Muscle layer of duodenum (tissue), 2 donors: ENCODE data around the gene PRKX.

Experiments used
- H3K27ac ChIP-seq: one replicate; pipeline ENCODE4 v1.7.0; 2013; ENCODE audit warnings: mild to moderate bottlenecking, low read length
- H3K27me3 ChIP-seq: one replicate; pipeline ENCODE4 v1.7.0; 2013; ENCODE audit warnings: low read depth, mild to moderate bottlenecking, control low read depth, low read length
- H3K36me3 ChIP-seq, 2 donors: one replicate each; pipeline ENCODE4 v1.7.0; 2013; ENCODE audit warnings: low read length in 2 of 2, control low read depth in 1 of 2, mild to moderate bottlenecking in 1 of 2; ENCODE audit not compliant: insufficient read depth in 2 of 2, control insufficient read depth in 1 of 2
- H3K4me1 ChIP-seq, 2 donors: one replicate each; pipeline ENCODE4 v1.7.0; 2013; ENCODE audit warnings: low read length in 2 of 2, mild to moderate bottlenecking in 2 of 2, control low read depth in 1 of 2, moderate library complexity in 1 of 2; ENCODE audit not compliant: insufficient read depth in 2 of 2, control insufficient read depth in 1 of 2
- H3K4me3 ChIP-seq, 2 donors: one replicate each; pipeline ENCODE4 v1.7.0; 2013; ENCODE audit warnings: low read length in 2 of 2, low read depth in 1 of 2, mild to moderate bottlenecking in 1 of 2
- H3K9me3 ChIP-seq, 2 donors: one replicate each; pipeline ENCODE4 v1.7.0; 2013; ENCODE audit warnings: low read length in 2 of 2, control low read depth in 1 of 2, mild to moderate bottlenecking in 1 of 2; ENCODE audit not compliant: control insufficient read depth in 1 of 2
- donor health status: healthy.

Gene PRKX

DNA sequence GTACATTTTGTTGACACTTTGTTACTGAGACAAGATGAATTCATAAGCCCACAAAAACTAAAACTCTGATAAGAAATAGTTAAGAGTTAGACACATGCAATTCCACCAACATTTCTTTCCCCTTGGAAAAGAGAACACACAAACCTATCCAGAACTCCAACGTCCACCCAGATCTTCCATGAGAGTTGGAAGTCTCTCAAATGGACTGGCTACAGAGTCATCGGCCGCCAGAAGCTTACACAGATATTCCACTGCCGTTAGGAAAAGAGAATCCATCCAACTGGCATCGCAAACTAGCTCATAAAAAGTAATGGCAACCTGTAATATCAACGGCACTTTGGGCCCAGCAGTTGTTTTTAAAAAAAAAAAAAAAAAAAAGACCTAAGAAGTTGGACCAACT, 114.7 kb downstream of the PRKX start:
- Histone ChIP-seq H3K27me3 (no peaks in the 10 kb centered on the region), H3K27ac (no peak overlapping the region), H3K9me3 (no peaks in the 10 kb centered on the region), H3K4me1 (no peaks in the 10 kb centered on the region), H3K36me3 (no peaks in the 10 kb centered on the region), H3K4me3 (no peak overlapping the region)

DNA sequence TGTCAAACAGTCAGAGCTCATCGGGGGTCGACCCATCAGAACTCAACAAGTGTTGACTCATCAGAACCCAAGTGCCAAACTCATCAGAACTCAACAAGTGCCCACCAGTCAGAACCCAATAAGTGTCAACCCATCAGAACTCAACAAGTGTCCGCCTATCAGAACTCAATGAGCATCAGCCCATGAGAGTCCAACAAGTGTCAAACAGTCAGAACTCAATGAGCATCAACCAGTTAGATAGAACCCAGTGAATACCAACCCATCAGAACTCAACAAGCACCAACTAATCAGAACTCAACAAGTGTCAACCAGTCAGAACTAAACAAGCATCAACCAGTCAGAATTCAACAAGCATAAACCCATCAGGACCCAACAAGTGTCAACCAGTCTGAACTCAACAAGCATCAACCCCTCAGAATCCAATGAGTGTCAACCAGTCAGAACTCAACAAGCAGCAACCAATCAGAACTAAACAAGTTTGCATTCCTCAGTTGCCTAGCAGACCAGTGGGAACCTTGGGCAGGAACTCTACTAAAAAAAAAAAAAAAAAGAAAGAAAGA, 115.3 kb downstream of the PRKX start:
- Histone ChIP-seq H3K27me3 (no peaks in the 10 kb centered on the region), H3K36me3 (no peaks in the 10 kb centered on the region), H3K9me3 (no peaks in the 10 kb centered on the region), H3K27ac (no peak overlapping the region), H3K4me1 (no peaks in the 10 kb centered on the region), H3K4me3 (no peak overlapping the region)

DNA sequence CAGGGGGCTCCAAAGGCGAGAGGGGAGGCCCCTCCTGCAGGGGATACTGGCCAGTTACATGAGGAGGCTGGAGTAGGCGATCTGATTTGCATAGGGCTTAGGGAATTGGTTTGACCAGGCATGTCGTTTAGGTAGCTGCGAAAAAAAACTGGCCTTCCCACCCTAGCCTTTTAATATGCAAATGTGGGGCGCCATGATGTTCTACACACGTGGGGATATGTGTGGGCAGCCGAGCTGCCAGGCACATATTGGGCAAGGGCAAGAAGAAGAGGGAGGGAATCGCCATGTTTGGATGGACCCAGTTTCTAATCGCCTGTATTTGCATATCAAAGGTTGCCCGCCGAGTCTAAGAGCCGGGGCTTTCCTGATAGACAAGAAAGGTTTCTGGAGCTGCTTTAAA, 121.3 kb downstream of the PRKX start:
- Histone ChIP-seq H3K36me3 (no peaks in the 10 kb centered on the region), H3K4me1 (no peaks in the 10 kb centered on the region), H3K27ac (no peak overlapping the region), H3K9me3 (no peaks in the 10 kb centered on the region), H3K27me3 (no peaks in the 10 kb centered on the region), H3K4me3 (no peak overlapping the region)

DNA sequence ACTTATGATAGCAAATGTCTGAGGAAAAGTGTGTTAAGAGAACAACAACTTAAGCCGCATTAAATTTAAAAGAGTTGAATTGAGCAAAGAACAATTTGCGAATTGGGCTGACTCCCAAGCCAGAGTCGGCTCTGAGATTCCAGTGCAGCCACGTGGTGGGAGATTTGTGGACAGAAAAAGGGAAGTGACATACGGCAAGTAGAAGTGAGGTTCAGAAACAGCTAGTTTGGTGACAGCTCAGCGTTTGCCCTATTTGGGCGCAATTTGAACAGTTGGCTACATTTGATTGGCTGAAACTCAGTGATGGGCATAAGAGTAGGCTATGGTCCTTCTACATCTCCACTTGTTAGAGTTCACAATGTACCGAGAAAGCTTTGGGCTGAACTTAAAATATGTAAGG, 124.0 kb downstream of the PRKX start:
- H3K36me3 ChIP-seq, result no peaks in the 10 kb centered on the region
- no peak overlapping the region for H3K4me3 ChIP-seq
- no peak overlapping the region for H3K27ac ChIP-seq
- no peaks in the 10 kb centered on the region for H3K9me3 ChIP-seq
- no peaks in the 10 kb centered on the region for H3K27me3 ChIP-seq
- no peaks in the 10 kb centered on the region for H3K4me1 ChIP-seq

DNA sequence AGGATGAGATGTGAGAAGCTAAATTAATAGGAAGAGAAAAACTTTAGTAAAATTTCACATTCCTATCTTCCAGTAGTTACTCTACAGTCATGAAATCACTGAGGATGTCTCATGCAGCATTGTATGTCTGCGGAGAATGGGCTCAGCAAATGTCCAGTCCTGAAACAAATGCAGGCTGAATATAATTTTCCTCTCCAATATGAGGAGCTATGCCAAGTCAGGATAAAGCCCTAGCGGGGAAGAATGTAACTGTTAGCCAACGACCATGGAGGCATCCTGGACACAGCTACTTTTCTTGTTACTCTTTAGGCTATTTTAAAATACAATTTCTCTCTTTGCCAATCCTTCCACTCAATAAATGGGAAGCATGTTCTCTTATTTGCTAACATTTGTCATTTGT, 127.7 kb downstream of the PRKX start:
- H3K27me3 ChIP-seq, result no peaks in the 10 kb centered on the region
- no peak overlapping the region for H3K4me3 ChIP-seq
- no peaks in the 10 kb centered on the region for H3K4me1 ChIP-seq
- no peak overlapping the region for H3K27ac ChIP-seq
- no peaks in the 10 kb centered on the region for H3K9me3 ChIP-seq
- H3K36me3 ChIP-seq, result no peaks in the 10 kb centered on the region

DNA sequence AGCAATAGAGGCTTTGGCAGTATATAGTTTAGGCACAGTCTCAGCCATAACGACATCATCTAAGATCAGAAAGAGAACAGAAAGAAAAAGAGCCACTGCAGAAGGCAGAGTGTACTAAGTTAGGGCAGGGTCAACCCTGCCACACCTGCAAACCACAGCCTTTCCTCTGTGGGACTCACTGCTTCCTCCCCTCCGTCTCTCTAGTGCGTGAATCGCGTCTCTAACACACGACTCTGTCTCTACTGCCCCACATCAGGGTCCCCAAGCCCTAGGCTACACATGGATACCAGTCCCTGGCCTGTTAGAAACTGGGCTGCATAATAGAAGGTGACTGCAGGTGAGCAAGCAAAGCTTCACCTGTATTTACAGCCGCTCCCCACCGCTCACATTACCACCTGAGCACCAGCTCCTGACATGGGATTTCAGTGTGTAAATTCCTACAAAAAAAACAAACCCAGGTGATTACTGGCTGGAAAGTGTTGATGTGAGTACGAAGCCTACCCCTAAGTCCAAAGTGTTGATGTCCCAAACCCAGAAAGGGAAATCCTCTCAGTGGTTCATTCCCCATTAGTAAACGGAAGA, 128.9 kb downstream of the PRKX start:
- Histone ChIP-seq H3K4me1 (no peaks in the 10 kb centered on the region), H3K4me3 (no peak overlapping the region), H3K9me3 (no peaks in the 10 kb centered on the region), H3K27me3 (no peaks in the 10 kb centered on the region), H3K36me3 (no peaks in the 10 kb centered on the region), H3K27ac (no peak overlapping the region)

DNA sequence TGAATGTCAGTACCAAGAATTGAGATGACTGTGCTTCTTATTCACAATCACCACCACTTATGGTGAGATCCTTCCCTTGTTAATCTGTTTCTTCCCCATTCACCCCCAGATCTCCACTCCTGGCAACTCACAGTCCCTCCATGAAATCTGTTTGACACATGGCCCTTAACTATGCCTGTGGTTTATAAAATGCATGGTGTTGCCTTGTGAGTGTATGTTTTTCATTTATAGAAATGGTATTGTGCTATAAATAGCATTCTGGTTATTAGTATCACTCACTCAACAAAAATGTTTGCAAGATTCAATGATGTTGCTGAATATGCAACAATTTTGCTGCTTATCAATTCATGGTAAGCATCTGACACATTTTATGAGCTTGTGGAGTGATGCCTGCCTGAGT, 131.0 kb downstream of the PRKX start:
- Histone ChIP-seq H3K27ac (no peak overlapping the region), H3K27me3 (no peaks in the 10 kb centered on the region), H3K9me3 (no peaks in the 10 kb centered on the region), H3K4me3 (no peak overlapping the region), H3K36me3 (no peaks in the 10 kb centered on the region), H3K4me1 (no peaks in the 10 kb centered on the region)

DNA sequence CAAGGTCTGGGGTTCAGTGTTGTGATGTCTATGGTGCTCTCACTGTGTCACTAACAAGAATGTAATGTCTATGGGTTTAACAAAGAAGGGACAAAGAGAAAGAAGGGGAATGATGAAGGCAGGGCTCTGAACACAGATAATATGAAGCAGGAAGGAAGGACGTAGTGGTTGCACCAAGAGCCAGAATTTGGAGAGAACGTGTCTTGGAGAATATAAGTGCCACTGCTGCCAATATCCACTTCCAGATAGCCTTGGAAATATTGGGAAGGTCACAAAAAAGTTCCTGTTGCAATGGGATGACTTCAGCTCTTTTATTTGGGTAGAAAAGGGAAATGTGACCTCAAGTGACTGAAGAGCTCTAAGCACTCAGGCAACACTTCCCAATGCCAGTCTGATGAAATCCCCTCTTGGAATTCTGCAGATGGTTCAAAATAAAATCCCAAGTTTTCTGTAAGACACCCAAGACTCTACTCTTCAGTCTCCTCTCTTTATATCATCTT, 131.8 kb downstream of the PRKX start:
- no peaks in the 10 kb centered on the region for H3K4me1 ChIP-seq
- no peaks in the 10 kb centered on the region for H3K27me3 ChIP-seq
- no peaks in the 10 kb centered on the region for H3K9me3 ChIP-seq
- no peak overlapping the region for H3K4me3 ChIP-seq
- H3K27ac ChIP-seq, result no peak overlapping the region
- H3K36me3 ChIP-seq, result no peaks in the 10 kb centered on the region

DNA sequence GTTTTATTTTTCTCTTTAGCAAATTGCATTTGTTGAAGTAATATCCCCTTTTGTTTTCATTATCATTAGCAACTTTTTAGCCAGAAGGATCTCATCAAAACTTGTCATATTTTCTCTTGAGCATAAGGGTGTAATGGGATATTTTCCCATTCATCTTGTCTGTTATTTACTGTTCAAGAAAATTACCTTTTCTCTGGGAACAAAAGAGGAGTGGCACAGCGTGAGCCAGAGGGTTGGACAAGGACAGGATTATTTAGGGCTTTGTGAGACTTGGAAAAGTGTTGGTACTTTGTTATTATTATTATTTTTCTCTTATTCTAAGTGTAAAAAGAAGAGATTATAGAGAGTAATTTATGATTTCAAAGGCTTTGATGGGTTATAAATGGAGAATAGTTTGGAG, 135.9 kb downstream of the PRKX start:
- H3K9me3 ChIP-seq, result no peaks in the 10 kb centered on the region
- no peak overlapping the region for H3K27ac ChIP-seq
- no peaks in the 10 kb centered on the region for H3K27me3 ChIP-seq
- H3K4me1 ChIP-seq, result no peaks in the 10 kb centered on the region
- H3K4me3 ChIP-seq, result no peak overlapping the region
- no peaks in the 10 kb centered on the region for H3K36me3 ChIP-seq

DNA sequence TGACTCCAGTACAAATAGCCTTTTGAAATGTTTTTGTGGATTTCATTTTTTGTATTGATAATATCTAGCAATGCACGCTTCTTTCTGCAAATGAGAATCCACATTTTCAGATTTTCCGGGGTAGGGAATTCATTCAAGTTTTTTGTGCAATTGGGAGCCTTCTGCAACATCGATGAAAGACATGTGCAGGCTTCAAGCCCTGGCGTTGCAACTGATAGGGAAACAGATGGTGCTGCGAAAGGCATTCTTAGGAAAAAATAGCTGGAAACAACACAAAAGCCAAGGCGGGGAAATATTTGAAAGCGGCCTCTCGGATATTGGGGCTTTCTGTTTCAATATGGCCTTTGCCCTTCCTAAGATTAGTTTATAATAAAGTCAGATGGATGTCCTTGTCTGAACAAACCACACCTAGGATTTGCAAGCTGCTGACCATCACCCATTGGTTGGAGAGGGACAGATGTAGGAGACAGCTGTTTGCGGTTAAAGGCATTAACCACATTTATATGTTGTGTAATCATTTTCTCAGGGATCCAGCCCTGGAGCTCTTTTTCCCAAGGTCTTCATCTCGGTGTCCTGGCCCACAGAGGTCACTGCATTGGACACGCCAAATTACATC, 136.5 kb downstream of the PRKX start:
- Histone ChIP-seq H3K27ac (no peak overlapping the region), H3K36me3 (no peaks in the 10 kb centered on the region), H3K27me3 (no peaks in the 10 kb centered on the region), H3K9me3 (peaks cover 0 to 2% of the 10 kb centered on the region in 2 donors), H3K4me3 (no peak overlapping the region), H3K4me1 (no peaks in the 10 kb centered on the region)

DNA sequence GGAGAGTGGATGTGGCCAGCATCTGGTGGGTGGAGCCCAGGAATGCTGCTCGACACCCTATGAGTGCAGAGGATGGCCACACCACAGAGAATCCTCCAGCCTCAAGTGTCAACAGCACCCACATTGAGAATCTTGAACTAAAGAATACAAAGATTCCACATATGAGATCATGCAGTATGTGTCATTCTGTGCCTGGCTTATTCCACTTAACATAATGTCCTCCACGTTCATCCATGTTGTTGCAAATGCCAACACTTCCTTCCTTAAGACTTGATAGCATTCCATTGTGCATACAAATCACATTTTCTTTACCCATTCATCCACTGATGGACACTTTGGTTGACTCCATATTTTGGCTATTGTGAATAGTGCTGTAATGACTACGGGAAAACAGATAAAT, 145.8 kb downstream of the PRKX start:
- Histone ChIP-seq H3K27me3 (no peaks in the 10 kb centered on the region), H3K4me1 (no peaks in the 10 kb centered on the region), H3K27ac (no peak overlapping the region), H3K4me3 (no peak overlapping the region), H3K9me3 (peaks cover 0 to 2% of the 10 kb centered on the region in 2 donors), H3K36me3 (no peaks in the 10 kb centered on the region)

DNA sequence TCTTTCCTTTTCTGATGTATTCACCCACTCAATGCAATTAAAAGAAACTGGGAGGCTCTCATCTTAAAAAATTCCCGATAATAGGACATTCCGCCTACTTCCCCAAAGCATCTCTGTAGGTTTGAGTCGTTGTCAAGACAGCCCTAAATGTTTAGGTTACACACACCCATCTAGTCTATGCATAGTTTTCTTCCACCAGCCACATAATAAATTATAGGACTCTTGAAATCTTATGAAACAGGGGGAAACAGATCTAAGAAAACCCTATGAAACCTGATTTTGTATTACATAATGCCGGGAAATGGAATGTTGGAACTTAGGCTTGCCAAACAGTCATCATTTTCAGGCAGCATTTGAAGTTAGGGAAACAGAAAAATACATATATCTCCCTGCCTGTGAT, 150.0 kb downstream of the PRKX start:
- no peaks in the 10 kb centered on the region for H3K4me1 ChIP-seq
- no peak overlapping the region for H3K27ac ChIP-seq
- no peaks in the 10 kb centered on the region for H3K36me3 ChIP-seq
- no peaks in the 10 kb centered on the region for H3K27me3 ChIP-seq
- H3K9me3 ChIP-seq, result no peaks in the 10 kb centered on the region
- H3K4me3 ChIP-seq, result no peak overlapping the region
